Astrocyte of the cerebellum (primary cell): Measurements from ENCODE around the gene SPNS3.

Experiments used
- DNase-seq: peaks from one replicate; pipeline ENCODE4 v3.0.0-alpha.2; 2011; ENCODE audit warnings: low read depth
- H3K4me3 ChIP-seq: 2 replicates; pipeline ENCODE4 v1.5.1; 2011; ENCODE audit warnings: mild to moderate bottlenecking, low read depth, low read length, moderate library complexity
- in situ Hi-C: cut with HindIII; loops from 2 replicates; pipeline ENCODE4 v1.10.0; 2017; ENCODE audit warnings: low sequenced_read_pairs
- TF ChIP-seq, protein P1 (sequence below): IDR thresholded peaks from 2 replicates; pipeline ENCODE4 v1.5.1; 2012; ENCODE audit warnings: low read length, low read depth, moderate library complexity, mild to moderate bottlenecking; ENCODE audit errors: missing control alignments

The SPNS3 gene

DNA sequence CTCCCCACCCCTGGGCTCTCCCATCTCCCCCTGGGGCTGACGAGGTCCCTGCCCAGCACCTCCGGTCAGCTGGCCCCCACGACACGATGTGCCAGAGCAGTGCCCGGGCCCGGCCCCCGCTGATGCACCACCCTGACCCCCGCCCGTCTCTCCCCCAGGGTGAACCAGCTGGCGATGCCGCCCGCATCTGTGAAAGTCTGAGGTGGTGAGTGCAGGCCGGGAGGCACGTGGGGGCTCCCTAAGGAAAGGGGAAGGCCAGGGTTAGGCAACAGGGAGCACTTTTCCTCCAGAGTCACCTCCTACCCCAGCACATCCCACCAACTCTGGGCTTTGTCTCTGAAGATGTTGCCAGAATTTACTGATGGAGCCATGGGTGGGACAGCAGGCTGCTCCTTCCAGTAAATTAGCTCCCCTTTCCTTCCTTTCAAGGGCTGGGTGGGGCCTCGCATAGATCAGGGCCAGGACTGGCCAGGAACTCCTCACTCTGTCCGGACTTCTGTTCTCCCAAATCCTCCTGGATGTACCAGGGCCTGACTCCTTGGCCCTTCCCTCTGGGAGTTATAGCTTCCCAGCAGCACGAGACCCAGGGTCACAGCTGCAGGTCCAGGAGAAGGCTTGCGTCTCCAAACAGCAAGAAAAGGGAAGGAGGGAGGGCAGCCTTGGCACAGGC is 103.1 kb downstream of the SPNS3 start:
- in situ Hi-C loops: loop anchor here (5.0 kb wide), 1 partner anchor 75 kb away; no protein-coding TSS in a partner anchor

More for the DNA sequence above, 103.1 kb downstream of the SPNS3 start:
- no peak overlapping the region for H3K4me3 ChIP-seq
- TF ChIP-seq, protein P1, sequence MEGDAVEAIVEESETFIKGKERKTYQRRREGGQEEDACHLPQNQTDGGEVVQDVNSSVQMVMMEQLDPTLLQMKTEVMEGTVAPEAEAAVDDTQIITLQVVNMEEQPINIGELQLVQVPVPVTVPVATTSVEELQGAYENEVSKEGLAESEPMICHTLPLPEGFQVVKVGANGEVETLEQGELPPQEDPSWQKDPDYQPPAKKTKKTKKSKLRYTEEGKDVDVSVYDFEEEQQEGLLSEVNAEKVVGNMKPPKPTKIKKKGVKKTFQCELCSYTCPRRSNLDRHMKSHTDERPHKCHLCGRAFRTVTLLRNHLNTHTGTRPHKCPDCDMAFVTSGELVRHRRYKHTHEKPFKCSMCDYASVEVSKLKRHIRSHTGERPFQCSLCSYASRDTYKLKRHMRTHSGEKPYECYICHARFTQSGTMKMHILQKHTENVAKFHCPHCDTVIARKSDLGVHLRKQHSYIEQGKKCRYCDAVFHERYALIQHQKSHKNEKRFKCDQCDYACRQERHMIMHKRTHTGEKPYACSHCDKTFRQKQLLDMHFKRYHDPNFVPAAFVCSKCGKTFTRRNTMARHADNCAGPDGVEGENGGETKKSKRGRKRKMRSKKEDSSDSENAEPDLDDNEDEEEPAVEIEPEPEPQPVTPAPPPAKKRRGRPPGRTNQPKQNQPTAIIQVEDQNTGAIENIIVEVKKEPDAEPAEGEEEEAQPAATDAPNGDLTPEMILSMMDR: no peak
- no peak for DNase-seq
